ENCODE results near the gene SCFD1.

Gene SCFD1

GRCh38 chr14:30759172-30760125, 137.3 kb downstream of the SCFD1 start:
- DNase-seq = no peak

GRCh38 chr14:30763891-30764290, 141.8 kb downstream of the SCFD1 start:
- DNase-seq = no peak

GRCh38 chr14:30767624-30768023, 145.5 kb downstream of the SCFD1 start:
- DNase-seq = no peak

- no peak for DNase-seq
These were observed 146.7 kb downstream of the SCFD1 start for GRCh38 chr14:30768791-30769190.

GRCh38 chr14:30770376-30770775, 148.3 kb downstream of the SCFD1 start:
- DNase-seq = no peak

GRCh38 chr14:30771595-30771994, 149.5 kb downstream of the SCFD1 start:
- no peak for DNase-seq

- no peak for DNase-seq
These were observed 157.1 kb downstream of the SCFD1 start for GRCh38 chr14:30779210-30779609.

Data from activated T-cell treated with anti-CD3 and anti-CD28 coated beads, Interleukin-2, amount 50 U/mL, for 48 hours (primary cell).